T-helper 22 cell (primary cell): ENCODE measurements around the gene TWNK.
A peak's percentile ranks its signal among the peaks of the same experiment; 100 is the strongest.
"Not testable (repeated sequence)": the region's sequence is repeated elsewhere in the genome, so short reads cannot be mapped to it uniquely, and the experiment has no call there.

Source experiments
- DNase-seq: peaks from one replicate; pipeline ENCODE4 v3.0.0-alpha.2; 2020; ENCODE audit warnings: low read depth

TWNK gene

GRCh38 chr10:101030496-101031127, 43.3 kb downstream of the TWNK start:
- DNase-seq = no peak

- DNase-seq = peak; percentile 93
These were observed 43.9 kb downstream of the TWNK start, which contains the start of the genes PDZD7 and SFXN3 for GRCh38 chr10:101031128-101031795. PDZD7 (minus strand) TSS chr10:101031129; CDS start chr10:101030219, 910 bp downstream. SFXN3 (plus strand) TSS chr10:101031234; CDS start chr10:101034695, 3,461 bp downstream.

GRCh38 chr10:101031796-101032636, 44.7 kb downstream of the TWNK start:
- DNase-seq = peak; percentile 80

GRCh38 chr10:101032637-101033224, 45.4 kb downstream of the TWNK start:
- peak; percentile 51 for DNase-seq

GRCh38 chr10:101033276-101033675, 45.9 kb downstream of the TWNK start:
- DNase-seq = no peak

GRCh38 chr10:101034404-101034803, 47.1 kb downstream of the TWNK start:
- not testable (repeated sequence) for DNase-seq

- DNase-seq = no peak
These were observed 48.0 kb downstream of the TWNK start for GRCh38 chr10:101035314-101035713.

GRCh38 chr10:101035916-101036702, 48.8 kb downstream of the TWNK start:
- DNase-seq = no peak

GRCh38 chr10:101036726-101037125, 49.4 kb downstream of the TWNK start:
- DNase-seq = no peak

GRCh38 chr10:101038484-101038883, 51.1 kb downstream of the TWNK start:
- no peak for DNase-seq

- DNase-seq = no peak
These were observed 52.7 kb downstream of the TWNK start for GRCh38 chr10:101040061-101040460.

GRCh38 chr10:101040851-101041250, 53.5 kb downstream of the TWNK start:
- no peak for DNase-seq

GRCh38 chr10:101041252-101041761, 54.0 kb downstream of the TWNK start:
- DNase-seq = peak; percentile 37

GRCh38 chr10:101042118-101042517, 54.8 kb downstream of the TWNK start:
- no peak for DNase-seq

- DNase-seq = peak; percentile 65
These were observed 55.5 kb downstream of the TWNK start for GRCh38 chr10:101042667-101043362.

GRCh38 chr10:101043363-101043707, 56.0 kb downstream of the TWNK start:
- DNase-seq = no peak
